Activated T-helper 1 cell treated with anti-CD3 and anti-CD28 coated beads, Interleukin-2, amount 50 U/mL, for 16 hours (primary cell): ENCODE results near the gene CRYGC.

Experiments
- DNase-seq, 2 donors: peaks; one replicate each; pipeline ENCODE4 v3.0.0-alpha.2; 2020; ENCODE audit warnings: low read depth in 1 of 2, low spot score in 1 of 2

The CRYGC gene

GRCh38 chr2:208129744-208130711 lies at the start of gene CRYGC:
Gene CRYGC (minus strand): TSS chr2:208129828. CDS start chr2:208129792, 36 bp downstream.
- no peak for DNase-seq

GRCh38 chr2:208179028-208179609 lies 49.5 kb upstream of the CRYGC start:
- no peak for DNase-seq

- DNase-seq: no peak
Measured at GRCh38 chr2:208175840-208176153, 46.2 kb upstream of the CRYGC start.

DNA sequence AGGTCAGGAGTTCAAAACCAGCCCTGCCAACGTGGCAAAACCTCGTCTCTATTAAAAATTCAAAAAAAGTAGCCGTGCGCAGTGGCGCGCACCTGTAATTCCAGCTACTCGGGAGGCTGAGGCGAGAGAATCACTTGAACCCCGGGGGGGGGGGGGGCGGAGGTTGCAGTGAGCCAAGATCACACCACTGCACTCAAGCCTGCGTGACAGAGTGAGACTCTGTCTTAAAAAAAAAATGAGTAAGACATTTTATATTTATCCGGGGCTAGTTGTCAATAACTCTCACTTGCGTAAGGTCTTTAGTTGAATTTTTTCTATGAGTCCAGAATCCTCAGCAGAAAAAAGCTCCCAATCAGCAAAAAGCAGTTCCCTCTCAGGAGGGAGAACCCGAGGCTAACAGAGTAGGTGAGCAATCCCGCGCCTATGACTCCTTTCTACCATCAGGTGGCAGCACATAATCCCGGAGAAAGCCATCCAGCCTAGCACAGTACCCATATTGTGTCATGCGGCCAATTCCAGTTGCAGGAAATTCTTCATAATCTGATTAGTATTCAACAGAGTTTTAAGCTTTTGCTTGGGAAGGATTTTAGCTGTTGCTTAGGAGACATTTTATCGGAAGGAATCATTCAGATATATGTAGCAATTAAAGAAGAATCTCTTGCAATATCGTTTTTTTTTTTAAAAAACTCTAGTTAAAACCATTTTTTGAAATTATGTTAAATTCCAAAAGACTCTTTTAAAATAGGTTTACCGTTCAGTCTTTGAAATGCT lies 45.6 kb upstream of the CRYGC start:
- DNase-seq: peak; percentile 17 to 28

- DNase-seq: no peak
Measured at GRCh38 chr2:208174144-208174543, 44.5 kb upstream of the CRYGC start.

DNA sequence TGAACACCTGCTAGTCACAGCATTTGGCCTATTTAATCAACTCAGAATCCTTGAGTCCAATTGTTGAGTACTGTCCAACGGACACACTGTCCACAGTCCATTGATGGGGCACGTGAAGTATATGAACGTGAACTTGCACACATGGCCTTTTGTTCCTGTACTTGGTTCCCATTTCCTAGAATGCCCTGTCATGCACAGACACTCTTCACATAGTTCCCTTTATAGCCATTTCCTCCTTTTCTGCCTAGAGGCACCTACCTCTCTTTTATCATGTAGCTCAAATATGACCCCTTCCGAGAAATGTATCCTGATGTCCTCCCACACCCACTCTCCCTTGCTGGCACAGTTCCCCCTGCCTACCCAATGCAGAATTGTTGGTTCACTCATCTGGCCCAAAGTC lies 42.5 kb upstream of the CRYGC start:
- no peak for DNase-seq

DNA sequence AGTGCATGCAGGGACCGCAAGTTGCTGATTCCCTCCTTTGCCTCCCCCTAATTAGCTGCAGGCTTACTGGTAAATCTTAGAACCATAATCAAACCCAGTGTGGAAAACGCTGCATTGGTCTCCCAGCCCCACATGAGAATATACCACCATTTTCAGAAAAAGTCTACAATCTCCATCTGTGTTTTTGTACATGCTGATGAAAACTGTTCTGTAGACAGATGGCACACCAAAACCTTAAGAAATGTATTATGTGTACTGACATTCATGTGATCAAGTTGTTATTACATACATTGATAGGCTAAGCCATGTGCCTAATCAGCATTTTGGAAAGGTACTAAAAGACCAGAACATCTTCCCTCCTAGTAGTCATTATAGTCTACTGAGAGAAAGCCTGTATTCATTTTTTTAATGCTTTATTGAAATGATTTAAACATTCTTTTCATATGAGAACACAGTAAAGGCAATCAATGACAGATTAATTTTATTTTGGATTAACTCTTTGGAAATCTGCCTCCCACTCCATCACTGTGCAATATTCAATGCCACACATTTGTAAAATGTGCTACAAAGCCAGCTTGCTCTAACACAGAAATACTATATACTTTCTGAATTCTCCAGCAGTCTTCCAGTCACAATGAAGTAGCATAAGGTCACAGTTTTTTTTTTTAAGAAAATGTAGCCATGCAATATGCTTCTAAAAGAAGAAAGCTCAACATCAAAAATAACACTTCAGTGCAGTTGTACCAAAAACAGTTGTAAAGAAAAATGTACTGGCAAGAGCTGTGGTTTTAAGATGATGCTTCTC lies 35.5 kb upstream of the CRYGC start:
- DNase-seq: no peak

DNA sequence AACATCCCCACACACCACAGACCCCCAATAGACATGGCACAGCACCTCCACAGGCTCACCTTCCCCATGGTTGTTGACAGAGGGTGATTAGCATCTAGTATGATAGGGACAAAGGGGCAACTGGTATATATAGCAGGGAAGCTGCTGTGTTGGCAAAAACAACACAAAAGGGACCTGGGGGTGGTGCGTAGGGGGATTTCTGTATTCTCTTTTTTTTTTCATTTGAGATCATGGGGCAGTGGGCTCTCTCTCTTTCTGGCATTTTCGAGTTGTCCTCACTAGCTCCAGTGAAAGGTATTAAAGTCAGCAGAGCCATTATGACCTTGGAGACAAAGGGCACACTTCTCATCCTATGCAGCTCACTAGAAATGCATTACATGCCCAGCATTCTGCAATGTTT lies 33.9 kb upstream of the CRYGC start, which contains the start of gene CRYGA:
Gene CRYGA (minus strand): TSS at position 101 of the 400 bp plus-strand sequence. CDS start 33 bp downstream, at position 68.
- DNase-seq: no peak

DNA sequence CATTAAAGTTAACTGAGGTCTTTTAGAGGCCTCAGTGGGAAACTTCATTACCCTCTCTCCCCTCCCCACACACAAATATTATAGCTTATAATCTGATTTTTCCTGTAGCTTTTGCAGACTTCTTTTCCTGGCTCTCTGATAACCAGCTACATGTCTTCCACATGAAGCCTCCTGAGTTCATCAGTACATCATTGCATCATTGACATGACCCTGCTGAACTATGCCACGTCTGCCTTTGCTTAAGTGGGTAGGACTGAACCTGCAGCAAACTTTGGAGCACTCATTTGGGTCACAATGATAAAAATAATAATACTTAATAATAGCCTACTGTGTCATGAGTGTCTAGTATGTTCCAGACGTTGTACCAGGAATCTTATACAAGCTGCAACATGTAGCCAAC lies 26.8 kb upstream of the CRYGC start:
- no peak for DNase-seq

DNA sequence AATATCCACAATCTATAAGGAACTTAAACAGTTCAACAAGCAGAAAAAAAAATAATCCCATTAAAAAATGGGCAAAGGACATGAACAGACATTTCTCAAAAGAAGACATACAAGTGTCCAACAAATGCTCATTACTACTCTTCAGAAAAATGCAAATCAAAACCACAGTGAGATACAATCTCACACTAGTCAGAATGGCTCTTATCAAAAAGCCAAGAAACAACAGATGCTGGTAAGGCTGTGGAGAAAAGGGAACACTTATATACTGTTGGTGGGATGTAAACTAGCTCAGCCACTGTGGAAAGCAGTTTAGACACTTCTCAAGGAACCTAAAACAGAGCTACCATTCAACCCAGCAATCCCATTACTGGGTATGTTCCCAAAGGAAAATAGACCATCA lies 23.5 kb upstream of the CRYGC start:
- DNase-seq: no peak

GRCh38 chr2:208150956-208151355 lies 21.3 kb upstream of the CRYGC start:
- no peak for DNase-seq

DNA sequence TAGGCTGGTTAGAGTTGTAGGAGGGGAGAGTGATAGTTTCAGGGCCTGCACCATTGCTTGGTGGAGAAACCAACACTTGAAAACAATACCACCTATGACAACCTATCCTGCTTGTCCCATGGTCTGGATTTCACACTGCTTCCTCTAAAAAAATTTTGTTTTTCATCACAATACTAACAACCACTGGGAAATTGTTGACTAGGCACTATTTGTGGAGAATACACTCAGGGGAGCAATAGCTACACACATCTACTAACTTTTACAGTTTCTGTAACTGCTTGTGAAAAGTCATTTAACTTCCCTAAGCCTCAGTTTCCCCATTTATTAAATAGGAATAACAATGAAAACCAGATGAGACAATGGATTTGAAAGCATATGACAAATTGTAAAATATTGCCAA lies 20.5 kb upstream of the CRYGC start:
- no peak for DNase-seq

DNA sequence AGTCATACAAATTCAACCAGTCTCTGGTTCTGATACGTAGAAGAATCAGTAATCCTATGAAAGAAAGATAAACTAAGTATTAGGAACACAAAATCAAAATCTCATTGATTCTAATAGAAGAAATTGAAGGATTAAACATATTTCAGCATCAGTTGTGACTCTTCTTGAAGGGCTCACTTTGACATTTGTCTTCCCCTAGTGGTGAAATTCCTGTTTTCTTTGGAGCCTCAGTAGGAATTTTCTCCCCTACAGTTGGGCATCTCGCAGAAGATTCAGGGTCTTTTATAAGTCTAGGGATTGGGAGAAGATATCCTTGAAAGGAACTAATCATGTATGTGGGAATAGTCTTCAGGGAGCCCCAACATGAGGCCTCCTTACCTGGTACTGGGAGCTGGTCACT lies 19.2 kb upstream of the CRYGC start:
- no peak for DNase-seq

- DNase-seq: no peak
Measured at GRCh38 chr2:208147759-208148158, 18.1 kb upstream of the CRYGC start.

GRCh38 chr2:208147008-208147407 lies 17.4 kb upstream of the CRYGC start:
- no peak for DNase-seq

GRCh38 chr2:208146006-208146405 lies 16.4 kb upstream of the CRYGC start, which contains the start of gene CRYGB:
Gene CRYGB (minus strand): TSS chr2:208146158. CDS start chr2:208146120, 38 bp downstream.
- DNase-seq: no peak

DNA sequence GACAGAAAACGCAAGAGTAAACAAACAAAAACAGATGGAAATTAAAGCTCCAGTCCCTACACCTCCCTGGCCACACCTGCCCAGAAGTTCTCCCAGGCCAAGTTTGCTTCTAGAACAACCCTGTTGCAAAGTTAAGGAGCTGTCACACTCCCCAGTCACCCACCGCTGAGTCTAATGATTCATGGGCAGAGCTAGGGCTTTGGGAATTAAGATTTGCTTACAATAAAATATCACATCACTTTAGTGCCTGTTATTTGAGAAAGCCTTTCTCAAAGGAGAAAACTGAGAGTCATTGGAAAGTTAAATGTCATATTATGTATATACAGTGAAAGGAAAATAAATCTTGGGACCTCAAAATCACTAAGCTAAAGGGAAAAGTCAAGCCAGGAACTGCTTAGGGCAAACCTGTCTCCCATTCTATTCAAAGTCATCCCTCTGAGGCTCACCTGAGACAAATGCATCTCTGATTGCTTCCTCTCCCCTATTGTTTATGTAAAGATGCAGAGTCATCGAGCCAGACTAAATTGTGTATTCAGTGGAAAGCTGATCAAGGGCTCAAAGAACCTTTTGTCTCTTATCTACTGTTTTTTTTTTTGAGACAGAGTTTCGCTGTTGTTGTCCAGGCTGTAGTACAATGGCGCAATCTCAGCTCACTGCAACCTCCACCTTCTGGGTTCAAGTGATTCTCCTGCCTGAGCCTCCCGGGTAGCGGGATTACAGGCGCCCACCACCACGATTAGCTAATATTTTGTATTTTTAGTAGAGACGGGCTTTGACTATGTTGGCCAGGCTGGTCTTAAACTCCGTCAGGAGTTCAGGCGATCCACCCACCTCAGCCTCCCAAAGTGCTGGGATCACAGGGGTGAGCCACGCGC lies 13.5 kb upstream of the CRYGC start:
- no peak for DNase-seq

DNA sequence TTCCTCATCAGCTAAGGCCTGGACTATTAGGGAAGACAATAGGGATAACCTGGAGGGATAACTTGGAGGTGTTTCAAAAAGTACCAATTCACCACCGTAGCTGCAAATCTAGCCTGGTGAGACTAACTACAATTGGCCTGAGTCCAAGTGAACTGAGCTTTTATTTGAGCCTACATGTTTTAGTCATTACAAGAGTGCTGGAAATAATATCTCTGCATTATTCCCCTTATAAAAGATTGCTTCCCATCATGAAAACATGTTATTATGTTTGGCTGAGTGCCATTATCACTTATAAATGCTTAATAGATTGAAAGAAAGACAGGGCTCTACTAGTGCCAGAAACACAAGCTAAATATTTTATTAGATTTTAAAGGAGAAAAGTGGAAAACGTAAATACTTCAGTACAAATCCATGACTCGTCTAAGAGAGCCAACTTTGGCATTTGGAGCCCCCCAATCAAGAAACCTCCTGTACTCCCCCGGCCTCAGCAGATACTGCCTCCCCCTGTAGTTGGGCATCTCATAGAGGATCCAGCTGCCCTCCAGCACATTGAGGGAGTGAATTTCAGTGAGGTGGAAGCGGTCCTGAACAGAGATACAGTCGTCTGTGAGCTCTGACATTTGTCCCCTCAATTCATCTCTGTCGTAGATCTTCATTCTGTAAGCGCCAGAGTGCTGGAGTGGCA lies 12.8 kb upstream of the CRYGC start:
- DNase-seq: no peak

GRCh38 chr2:208139447-208139846 lies 9.8 kb upstream of the CRYGC start:
- DNase-seq: no peak
